Smooth muscle cell of bladder (primary cell): ENCODE data around the gene VCX3A. TPM values are rescaled to one million over a fixed set of nuclear protein-coding genes. Genes with fewer than 3 reads are reported as not detected.

Experiments used
- total RNA-seq: library from RNA; depleted of rRNA; stranded (reverse); fragments of >200 nt; gene quantifications from 2 replicates; pipeline ENCODE4 v1.2.3, GENCODE V29; 2014

VCX3A gene
- not detected in 2 replicates for total RNA-seq

GRCh38 chrX:6535018-6535417, at the start of gene VCX3A:
Gene VCX3A (minus strand): TSS chrX:6535118. CDS start chrX:6534497, 621 bp downstream.

